BE2C (cell line): ENCODE measurements around the gene ACBD4.

Source experiments
- DNase-seq: peaks from one replicate; pipeline ENCODE4 v3.0.0-alpha.2; 2020
- H3K27me3 ChIP-seq: fragments of 250-450 bp; sonication (Bioruptor Pico); 2 replicates; pipeline ENCODE4 v1.5.1; 2020; ENCODE audit warnings: mild to moderate bottlenecking
- H3K36me3 ChIP-seq: fragments of 250-450 bp; sonication (Bioruptor Pico); 2 replicates; pipeline ENCODE4 v1.5.1; 2020; ENCODE audit warnings: mild to moderate bottlenecking
- H3K4me1 ChIP-seq: fragments of 250-450 bp; sonication (Bioruptor Pico); 2 replicates; pipeline ENCODE4 v1.5.1; 2020
- H3K4me3 ChIP-seq: 2 replicates; pipeline ENCODE4 v1.5.1; 2011; ENCODE audit warnings: low read depth, low read length
- H3K9me3 ChIP-seq: fragments of 250-450 bp; sonication (Bioruptor Pico); 2 replicates; pipeline ENCODE4 v1.5.1; 2020
- TF ChIP-seq, protein P1 (sequence below): IDR thresholded peaks from 2 replicates; pipeline ENCODE4 v1.5.1; 2012; ENCODE audit warnings: mild to moderate bottlenecking, low read depth, low read length

Gene ACBD4

GRCh38 chr17:45130681-45131615, 4.5 kb upstream of the ACBD4 start:
- H3K4me1 ChIP-seq, result no peaks in the 10 kb centered on the region
- no peak for DNase-seq
- H3K4me3 ChIP-seq, result no peak overlapping the region
- H3K36me3 ChIP-seq, result no peaks in the 10 kb centered on the region
- H3K27me3 ChIP-seq, result no peaks in the 10 kb centered on the region
- H3K9me3 ChIP-seq, result no peaks in the 10 kb centered on the region
- TF ChIP-seq, protein P1, sequence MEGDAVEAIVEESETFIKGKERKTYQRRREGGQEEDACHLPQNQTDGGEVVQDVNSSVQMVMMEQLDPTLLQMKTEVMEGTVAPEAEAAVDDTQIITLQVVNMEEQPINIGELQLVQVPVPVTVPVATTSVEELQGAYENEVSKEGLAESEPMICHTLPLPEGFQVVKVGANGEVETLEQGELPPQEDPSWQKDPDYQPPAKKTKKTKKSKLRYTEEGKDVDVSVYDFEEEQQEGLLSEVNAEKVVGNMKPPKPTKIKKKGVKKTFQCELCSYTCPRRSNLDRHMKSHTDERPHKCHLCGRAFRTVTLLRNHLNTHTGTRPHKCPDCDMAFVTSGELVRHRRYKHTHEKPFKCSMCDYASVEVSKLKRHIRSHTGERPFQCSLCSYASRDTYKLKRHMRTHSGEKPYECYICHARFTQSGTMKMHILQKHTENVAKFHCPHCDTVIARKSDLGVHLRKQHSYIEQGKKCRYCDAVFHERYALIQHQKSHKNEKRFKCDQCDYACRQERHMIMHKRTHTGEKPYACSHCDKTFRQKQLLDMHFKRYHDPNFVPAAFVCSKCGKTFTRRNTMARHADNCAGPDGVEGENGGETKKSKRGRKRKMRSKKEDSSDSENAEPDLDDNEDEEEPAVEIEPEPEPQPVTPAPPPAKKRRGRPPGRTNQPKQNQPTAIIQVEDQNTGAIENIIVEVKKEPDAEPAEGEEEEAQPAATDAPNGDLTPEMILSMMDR, result no peak

DNA sequence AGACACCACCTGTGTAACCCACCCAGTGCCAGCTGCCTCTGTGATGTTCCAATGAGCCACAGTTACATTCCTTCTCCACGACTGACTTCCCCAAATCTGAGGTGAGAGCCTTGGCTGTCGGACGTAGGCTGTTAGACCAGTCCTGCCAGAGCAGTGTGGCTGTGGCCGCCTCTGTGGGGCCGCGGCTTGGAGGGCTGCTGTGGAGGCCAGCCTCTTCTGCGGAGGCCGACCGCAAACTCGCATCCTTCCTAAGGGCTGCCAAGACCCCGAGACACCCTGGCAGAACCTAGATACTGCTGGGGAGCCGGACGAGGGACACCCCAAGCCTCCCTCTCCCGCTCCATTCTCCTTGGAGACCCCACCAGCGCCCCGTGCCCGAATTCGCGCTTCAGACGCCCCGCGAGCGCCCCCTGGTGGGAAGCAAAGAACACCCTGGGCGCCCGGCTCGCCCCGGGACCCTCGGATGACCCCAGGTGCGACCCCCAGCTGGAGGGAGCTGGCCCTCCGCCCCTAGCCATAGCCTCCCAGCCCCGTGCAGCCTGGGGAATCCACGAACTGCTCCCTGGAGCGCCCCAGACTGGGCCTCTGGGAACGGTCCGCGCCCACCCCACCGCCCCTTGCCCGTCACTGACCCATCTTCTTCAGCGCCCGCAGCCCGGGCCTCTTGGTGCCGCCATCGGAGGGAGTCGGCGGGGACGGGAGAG, 3.7 kb upstream of the ACBD4 start:
- TF ChIP-seq, protein P1, result peak; percentile 81
- no peaks in the 10 kb centered on the region for H3K9me3 ChIP-seq
- no peaks in the 10 kb centered on the region for H3K4me1 ChIP-seq
- H3K36me3 ChIP-seq, result no peaks in the 10 kb centered on the region
- no peaks in the 10 kb centered on the region for H3K27me3 ChIP-seq
- peak overlapping the region; percentile 62 for H3K4me3 ChIP-seq
- peak; percentile 75 for DNase-seq

DNA sequence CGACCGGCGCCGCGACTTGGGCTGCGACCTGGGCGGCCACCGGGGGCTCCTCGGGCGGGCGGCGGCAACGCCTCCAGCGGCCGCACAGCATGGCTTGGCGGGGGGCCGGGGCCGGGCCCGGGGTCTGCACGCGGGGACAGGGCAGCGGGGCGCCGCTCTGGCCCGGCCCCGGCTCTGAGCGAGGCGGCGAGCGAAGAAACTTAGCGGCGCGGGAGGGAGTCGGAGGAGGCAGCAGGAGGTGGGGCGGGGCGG, 3.2 kb upstream of the ACBD4 start, which contains the start of gene PLCD3:
Gene PLCD3, minus strand, starts transcription at position 196 of the 252 bp plus-strand sequence. Its CDS starts 105 bp downstream, at position 91.
- no peaks in the 10 kb centered on the region for H3K9me3 ChIP-seq
- no peaks in the 10 kb centered on the region for H3K4me1 ChIP-seq
- no peaks in the 10 kb centered on the region for H3K27me3 ChIP-seq
- peak within 1 kb of the TSS; percentile 71 for H3K4me3 ChIP-seq
- no peaks in the 10 kb centered on the region for H3K36me3 ChIP-seq
- TF ChIP-seq, protein P1, result no peak
- DNase-seq, result no peak

- H3K27me3 ChIP-seq, result no peaks in the 10 kb centered on the region
- H3K36me3 ChIP-seq, result no peaks in the 10 kb centered on the region
- no peaks in the 10 kb centered on the region for H3K4me1 ChIP-seq
- TF ChIP-seq, protein P1, result peak; percentile 80
- peak; percentile 88 for DNase-seq
- peak overlapping the region; percentile 71 for H3K4me3 ChIP-seq
- no peaks in the 10 kb centered on the region for H3K9me3 ChIP-seq
Observed at GRCh38 chr17:45132572-45133463, 2.7 kb upstream of the ACBD4 start.

DNA sequence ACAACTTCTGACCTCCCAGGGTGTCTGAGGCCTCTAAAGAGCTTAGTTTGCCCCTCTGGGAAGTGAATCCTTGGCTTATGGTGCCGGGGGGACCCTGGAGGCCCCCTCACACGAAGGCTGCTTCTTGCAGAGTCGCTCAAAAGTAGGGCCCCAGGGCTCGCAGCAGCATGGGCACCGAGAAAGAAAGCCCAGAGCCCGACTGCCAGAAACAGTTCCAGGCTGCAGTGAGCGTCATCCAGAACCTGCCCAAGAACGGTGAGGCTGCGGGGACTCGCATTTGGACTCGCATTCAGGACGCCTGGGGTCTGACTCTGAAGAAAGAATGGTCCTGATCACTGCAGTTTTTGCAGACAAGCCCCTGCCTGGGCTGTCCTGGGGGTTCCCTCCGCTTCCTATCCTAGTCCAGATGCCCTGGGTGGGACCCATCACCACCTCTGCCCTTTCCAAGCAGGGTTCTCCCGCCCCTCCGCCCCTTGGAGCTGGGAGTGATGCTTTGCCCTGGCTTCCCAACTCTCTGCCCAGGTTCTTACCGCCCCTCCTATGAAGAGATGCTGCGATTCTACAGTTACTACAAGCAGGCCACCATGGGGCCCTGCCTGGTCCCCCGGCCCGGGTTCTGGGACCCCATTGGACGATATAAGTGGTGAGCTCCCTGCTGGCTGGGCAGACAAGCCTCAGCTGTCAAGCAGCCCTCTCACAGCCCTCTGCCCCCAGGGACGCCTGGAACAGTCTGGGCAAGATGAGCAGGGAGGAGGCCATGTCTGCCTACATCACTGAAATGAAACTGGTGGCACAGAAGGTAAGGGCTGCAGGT, 698 bp downstream of the ACBD4 start:
- TF ChIP-seq, protein P1, result no peak
- peak; percentile 30 for DNase-seq

More for the DNA sequence above, 698 bp downstream of the ACBD4 start:
- no peaks in the 10 kb centered on the region for H3K4me1 ChIP-seq
- peak overlapping the region; percentile 60 for H3K4me3 ChIP-seq
- no peaks in the 10 kb centered on the region for H3K9me3 ChIP-seq
- no peaks in the 10 kb centered on the region for H3K36me3 ChIP-seq
- no peaks in the 10 kb centered on the region for H3K27me3 ChIP-seq
